DMS153 treated with DMSO at 0.1 percent for 48 hours (cell line): Measurements from ENCODE around the gene SMURF1.

Source experiments
- DNase-seq: peaks from one replicate; lab custom pipeline; 2025; ENCODE audit not compliant: unreplicated experiment; lab: John Stamatoyannopoulos, UW

Gene SMURF1

DNA sequence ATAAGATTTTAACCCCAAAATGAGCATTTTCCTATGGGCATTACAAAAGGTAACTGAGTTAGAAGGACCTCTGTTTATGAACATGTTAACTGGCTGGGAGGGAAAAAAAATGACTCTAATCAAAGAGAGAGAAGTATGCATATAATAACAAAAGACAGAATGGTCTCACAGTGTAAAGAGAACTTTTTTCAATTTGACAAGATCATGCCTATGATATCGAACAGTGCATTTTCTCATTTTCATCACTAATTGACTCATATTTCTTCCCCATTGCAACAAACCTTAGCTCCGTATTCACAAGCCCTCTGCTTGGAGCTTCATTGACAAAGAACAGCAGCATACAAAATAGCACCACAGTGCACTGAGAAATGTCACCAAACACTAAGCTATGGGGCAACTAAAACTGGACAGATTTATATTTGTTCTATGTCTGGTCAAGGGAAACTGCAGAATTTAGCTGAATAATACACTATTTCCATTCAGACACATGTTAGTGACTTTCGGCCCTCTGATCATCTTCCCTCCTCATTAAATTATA is 45.6 kb downstream of the SMURF1 start:
- DNase-seq, result no peak

DNA sequence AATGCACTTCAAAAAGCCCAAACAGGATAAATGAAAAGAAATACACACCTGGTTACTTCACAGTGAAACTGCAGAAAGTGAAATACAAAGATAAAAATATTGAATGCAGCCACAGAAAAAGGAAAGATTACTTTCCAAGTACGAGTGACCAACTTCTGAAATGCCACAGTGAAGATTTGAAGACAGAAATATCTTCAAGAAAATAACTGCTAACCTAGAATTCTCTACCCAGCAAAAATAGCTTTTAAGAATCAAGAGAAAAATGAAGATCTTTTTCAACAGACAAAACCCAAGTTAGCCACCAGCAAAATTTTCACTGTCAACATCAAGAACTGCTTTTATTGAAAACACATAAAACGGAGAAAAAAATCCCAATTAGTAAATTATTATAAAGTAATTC is 46.2 kb downstream of the SMURF1 start:
- DNase-seq, result no peak

DNA sequence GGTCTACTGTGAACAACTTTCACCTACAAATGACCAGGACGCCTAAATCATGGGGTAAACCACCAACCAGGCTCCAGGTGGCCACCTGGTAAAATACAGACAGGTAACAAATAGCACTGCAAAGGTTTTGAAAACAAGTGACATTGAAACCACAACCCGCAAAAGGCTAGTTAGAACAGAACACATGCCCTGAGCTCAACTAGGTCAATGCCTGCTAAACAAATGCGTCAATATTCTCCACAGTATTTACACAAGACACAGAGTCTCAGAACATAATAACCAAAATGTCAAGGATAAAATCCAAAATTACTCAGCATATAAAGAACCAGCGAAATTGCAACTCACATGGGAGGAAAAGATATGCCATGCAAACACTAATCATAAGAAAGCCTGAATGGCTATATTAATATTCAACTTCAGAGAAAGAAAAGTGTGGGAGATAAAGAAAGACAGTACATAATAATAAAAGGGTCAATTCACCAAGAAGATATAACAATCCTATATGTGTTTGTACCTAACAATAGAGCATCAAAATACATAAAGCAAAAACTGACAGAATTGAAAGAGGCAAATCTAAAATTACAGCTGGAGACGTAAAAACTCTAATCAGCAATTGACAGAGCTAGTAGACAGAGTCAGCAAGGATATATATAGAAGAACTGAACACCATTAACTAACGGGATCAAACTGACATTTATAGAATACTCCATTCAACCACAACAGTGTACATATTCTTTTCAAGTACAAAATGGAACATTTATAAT is 47.6 kb downstream of the SMURF1 start:
- peak; percentile 20 for DNase-seq

- DNase-seq, result no peak
These were observed 48.2 kb downstream of the SMURF1 start for GRCh38 chr7:99095698-99096097.

DNA sequence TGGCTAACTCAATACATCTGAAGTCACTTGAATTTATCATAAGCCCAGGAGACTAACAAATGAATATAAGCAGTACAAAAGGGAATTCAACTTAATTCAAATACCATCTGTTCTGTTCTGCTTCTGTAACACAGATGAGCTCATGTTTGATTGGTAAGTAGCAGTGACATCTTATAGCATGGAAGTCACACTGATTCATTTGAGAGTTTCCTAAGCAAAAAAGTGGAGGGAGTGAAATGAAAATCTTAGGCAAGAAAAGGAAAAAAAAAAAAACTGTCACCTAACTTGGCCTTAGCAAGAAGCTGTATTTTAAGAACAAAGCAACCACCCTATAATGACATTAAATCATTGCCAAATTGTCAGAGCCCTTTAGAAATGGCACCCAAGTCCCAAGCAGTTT is 49.5 kb downstream of the SMURF1 start:
- DNase-seq, result no peak

DNA sequence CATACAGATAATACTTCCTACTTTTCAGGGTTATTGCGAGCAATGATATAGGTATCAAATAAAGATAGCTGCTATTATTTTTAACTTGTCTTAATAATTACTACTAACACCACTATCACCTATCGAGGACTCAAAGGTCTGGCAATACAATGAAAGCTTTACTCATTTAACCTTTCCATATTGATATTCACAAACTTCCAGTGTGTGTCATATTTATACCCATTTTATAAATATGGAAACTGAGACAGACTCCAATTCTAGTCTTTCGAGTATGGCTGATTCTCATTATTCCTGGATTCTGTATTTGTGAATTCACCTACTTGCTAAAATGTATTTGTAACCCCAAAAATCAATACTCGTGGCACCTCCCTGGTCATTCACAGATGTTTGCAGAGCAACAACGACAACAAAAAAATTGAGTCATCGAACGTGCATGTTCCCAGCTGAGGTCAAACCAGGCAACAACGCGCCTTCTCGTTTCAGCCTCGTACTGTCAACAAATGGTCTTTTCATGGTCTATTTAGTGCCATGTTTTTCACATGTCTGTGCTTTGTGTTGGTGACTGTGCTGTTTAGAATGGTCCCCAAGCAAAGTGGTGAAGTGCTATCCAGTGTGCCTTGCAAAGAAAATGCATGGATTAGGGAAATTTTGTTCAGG is 51.7 kb downstream of the SMURF1 start:
- DNase-seq, result peak; percentile 81

DNA sequence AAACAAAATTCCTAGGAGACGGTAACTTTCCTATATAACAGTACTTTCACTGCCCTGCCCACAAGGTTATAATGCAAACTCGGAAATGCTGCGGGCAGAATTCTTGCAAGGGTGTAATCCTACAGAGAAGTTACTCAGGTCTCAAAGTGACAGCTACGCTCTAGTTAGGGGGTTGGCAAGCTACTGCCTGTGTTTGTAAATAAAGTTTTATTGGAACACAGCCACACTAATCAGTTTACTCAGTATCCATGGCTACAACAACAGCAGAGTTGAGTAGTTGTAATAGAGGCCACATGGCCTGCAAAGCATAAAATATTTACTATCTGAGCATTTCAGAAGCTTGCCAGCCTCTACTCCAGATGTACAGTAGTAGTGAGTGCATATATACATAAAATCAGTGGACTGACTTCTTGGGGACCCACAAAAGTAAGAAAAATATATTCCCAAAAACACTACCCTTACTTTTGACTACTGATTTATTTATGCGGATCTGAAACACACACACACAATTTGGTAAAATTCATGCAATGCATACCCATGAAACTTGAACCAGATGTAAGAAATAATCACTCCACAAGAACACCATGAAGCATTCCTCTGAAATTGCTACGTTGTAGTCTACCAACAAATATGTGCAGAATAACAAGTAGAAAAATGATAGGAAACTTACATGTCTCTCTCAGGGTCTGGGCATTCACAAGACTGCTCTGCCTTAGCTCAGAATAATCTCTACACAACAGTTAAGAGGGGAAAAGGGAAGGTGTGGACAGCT is 53.0 kb downstream of the SMURF1 start:
- DNase-seq, result no peak

GRCh38 chr7:99089914-99090629 is 53.8 kb downstream of the SMURF1 start:
- DNase-seq, result no peak

DNA sequence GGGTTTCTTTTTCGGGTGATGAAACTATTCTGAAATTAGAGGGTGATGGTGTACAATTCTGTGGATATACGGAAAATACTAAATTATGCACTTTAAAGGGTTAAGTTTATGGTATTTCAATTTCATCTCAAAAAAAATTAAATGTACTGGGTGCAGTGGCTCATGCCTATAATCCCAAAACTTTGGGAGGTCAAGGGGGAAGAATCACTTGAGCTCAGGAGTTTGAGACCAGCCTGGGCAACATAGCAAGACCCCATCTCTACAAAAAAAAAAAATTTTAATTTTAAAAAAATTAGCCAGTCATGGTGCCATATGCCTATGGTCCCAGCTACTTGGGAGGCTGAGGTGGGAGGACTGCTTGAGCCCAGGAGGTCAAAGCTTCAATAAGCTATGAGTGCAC is 57.0 kb downstream of the SMURF1 start:
- no peak for DNase-seq

- DNase-seq, result no peak
These were observed 57.4 kb downstream of the SMURF1 start for GRCh38 chr7:99086532-99086931.

DNA sequence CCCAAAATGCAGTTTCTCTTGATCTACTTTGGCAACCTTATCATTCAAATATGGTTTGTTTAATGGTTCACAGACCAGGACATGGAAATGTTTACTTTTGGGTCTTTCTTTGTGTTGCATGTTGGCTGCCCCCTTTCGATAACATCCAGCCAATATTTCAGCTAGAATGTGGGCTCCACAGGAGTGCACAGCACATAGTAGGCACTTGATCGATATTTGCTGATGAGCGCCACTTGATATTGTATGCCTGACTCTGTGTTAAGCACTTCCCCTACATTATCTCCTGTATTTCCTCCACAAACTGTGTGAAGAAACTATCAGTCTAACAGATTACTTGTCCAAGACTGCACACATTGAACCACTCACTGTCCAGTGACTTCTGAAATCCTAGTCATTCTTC is 60.2 kb downstream of the SMURF1 start:
- DNase-seq, result no peak

- no peak for DNase-seq
These were observed 60.7 kb downstream of the SMURF1 start for GRCh38 chr7:99083068-99083651.

- DNase-seq, result no peak
These were observed 63.2 kb downstream of the SMURF1 start for GRCh38 chr7:99080679-99081078.

- DNase-seq, result no peak
These were observed 64.8 kb downstream of the SMURF1 start for GRCh38 chr7:99079104-99079503.

DNA sequence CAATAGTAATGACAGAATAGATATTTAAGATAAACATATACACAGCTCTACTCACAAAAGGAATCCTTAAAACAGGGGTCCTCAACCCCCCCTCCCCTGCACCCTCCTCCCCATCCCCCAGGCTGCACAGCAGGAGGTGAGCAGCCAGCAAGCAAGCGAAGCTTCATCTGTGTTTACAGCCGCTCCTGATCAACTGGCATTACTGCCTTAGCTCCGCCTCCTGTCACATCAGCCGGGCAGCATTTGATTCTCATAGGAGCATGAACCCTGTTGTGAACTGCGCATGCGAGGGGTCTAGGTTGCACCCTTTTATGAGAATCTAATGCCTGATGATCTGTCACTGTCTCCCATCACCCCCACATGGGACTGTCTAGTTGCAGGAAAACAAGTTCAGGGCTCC is 65.5 kb downstream of the SMURF1 start:
- no peak for DNase-seq

DNA sequence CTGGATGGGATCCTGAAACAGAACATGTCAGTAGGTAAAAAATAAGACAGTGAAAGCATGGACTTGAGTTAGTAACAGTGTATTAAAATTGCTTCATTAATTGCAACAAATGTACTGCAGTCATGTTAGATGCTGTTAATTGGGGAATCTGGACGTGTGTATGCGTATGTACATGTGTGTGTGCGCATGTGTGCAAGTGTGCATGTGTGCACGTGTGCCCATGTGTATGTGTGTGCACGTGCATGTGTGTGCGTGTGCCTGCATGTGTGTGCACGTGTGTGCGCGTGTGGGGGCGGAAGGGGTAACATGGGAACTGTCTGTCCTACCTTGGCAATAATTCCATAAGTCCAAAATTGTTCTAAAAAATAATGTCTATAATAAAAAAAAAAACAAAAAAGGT is 67.3 kb downstream of the SMURF1 start:
- DNase-seq, result no peak

GRCh38 chr7:99073839-99074446 is 70.0 kb downstream of the SMURF1 start:
- no peak for DNase-seq

GRCh38 chr7:99072126-99072525 is 71.8 kb downstream of the SMURF1 start:
- DNase-seq, result no peak

DNA sequence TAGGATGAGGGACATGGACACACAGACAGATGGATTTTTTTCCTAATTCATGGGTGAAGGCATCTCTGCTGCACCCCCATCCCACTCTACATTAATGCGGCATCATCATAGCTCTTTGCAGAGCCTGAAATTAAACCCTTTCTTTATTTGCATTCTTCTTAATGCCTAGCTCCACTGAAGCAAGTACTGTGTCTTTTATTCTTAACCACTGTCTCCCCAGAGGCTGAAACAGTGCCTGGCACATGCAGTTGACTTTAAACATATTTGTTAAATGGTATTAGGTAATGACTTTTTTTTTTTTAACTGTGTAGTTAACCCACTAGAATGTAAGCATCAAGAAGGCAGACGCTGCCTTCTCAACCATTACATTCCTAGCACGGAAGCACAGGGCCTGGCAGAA is 73.5 kb downstream of the SMURF1 start:
- no peak for DNase-seq

DNA sequence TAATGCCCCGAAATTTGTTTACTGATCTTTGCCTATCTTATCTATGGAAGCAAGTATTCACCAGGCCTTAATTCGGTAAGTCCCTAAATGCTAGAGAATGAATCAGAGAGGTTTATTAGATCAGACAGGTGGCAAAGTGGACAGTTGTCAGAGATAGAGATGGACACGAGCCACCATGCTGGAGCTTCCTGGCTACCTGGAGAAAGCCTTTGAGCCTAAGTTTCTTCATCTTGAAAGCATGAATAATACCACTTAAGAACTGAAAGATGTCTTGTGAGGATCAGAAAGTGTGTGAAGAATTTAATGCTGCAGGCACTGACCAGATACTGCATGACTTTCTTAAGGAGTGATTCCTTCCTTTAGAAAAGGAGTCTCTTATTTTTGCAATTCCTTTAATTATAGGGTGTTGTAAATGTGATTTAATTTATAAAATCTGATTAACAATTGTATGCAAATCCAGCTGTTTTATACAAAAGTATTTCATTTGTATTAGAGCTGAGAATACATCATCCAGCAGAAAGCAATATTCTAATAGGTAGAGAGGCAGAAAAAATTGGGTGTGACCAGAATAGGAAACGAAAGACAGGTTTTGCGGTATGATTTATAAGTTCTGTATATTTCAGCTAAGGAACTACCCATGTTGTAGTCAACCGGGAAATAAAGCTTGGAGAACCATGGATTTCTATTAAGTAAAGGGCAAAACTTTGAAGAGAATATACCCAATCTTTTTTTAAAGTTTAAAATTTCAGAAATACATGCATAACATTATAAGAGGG is 82.7 kb downstream of the SMURF1 start:
- DNase-seq, result no peak
